DOHH2 (cell line): ENCODE results near the gene TEAD4.

Source experiments
- H3F3A ChIP-seq: fragments of 200-600 bp; sonication (generic), shearing (Covaris generic); 2 replicates; pipeline ENCODE4 v1.6.0; 2016; ENCODE audit warnings: antibody characterized with exemption, mild to moderate bottlenecking; ENCODE audit not compliant: control insufficient read depth, insufficient read depth
- H3K27ac ChIP-seq: fragments of 200-600 bp; sonication (generic); 2 replicates; pipeline ENCODE4 v1.5.1; 2014; ENCODE audit warnings: low read depth, mild to moderate bottlenecking, low read length, moderate library complexity
- H3K27me3 ChIP-seq: fragments of 200-600 bp; sonication (generic); 2 replicates; pipeline ENCODE4 v1.6.1; 2014; ENCODE audit warnings: mild to moderate bottlenecking, low read length, mixed read lengths; ENCODE audit not compliant: control insufficient read depth
- H3K36me3 ChIP-seq: fragments of 200-600 bp; sonication (generic); 2 replicates; pipeline ENCODE4 v1.6.1; 2014; ENCODE audit warnings: mild to moderate bottlenecking, low read length, moderate library complexity, mixed read lengths; ENCODE audit not compliant: control insufficient read depth
- H3K4me1 ChIP-seq: fragments of 200-600 bp; sonication (generic); 2 replicates; pipeline ENCODE4 v1.6.1; 2014; ENCODE audit warnings: mild to moderate bottlenecking, low read length, mixed read lengths; ENCODE audit not compliant: control insufficient read depth
- H3K4me2 ChIP-seq: fragments of 200-600 bp; sonication (generic); 2 replicates; pipeline ENCODE4 v1.6.0; 2014; ENCODE audit warnings: mild to moderate bottlenecking, low read length, moderate library complexity
- H3K4me3 ChIP-seq: fragments of 200-600 bp; sonication (generic); 2 replicates; pipeline ENCODE4 v1.5.1; 2014; ENCODE audit warnings: mild to moderate bottlenecking, low read length, mixed read lengths
- H3K79me2 ChIP-seq: fragments of 200-600 bp; sonication (generic); 2 replicates; pipeline ENCODE4 v1.6.1; 2014; ENCODE audit warnings: mild to moderate bottlenecking, low read length, mixed read lengths; ENCODE audit not compliant: control insufficient read depth
- H3K9me2 ChIP-seq: fragments of 200-600 bp; sonication (generic); replicated peaks from 2 replicates; pipeline ENCODE4 v1.6.1; 2014; ENCODE audit warnings: mild to moderate bottlenecking, low read length, mixed read lengths; ENCODE audit not compliant: control insufficient read depth
- H3K9me3 ChIP-seq: fragments of 200-600 bp; sonication (generic); 2 replicates; pipeline ENCODE4 v1.6.1; 2014; ENCODE audit warnings: antibody characterized with exemption, low read length, mixed read lengths; ENCODE audit not compliant: control insufficient read depth, insufficient read depth
- H4K20me1 ChIP-seq: fragments of 200-600 bp; sonication (generic); 2 replicates; pipeline ENCODE4 v1.6.0; 2014; ENCODE audit warnings: low read depth, mild to moderate bottlenecking, antibody characterized with exemption, low read length, moderate library complexity; ENCODE audit not compliant: control insufficient read depth, insufficient read depth
- EZH2phosphoT487 ChIP-seq: fragments of 200-600 bp; sonication (generic); IDR thresholded peaks from 2 replicates; pipeline ENCODE4 v1.6.1; 2017; ENCODE audit warnings: borderline replicate concordance, mild to moderate bottlenecking, antibody characterized with exemption, low read length, moderate library complexity, mixed read lengths
- TF ChIP-seq, protein P1 (sequence below): fragments of 200-600 bp; sonication (generic); IDR thresholded peaks from one replicate; pipeline ENCODE4 v1.5.1; 2014; ENCODE audit warnings: antibody characterized with exemption, mild to moderate bottlenecking, low read depth, low read length; ENCODE audit not compliant: poor library complexity, severe bottlenecking

Gene TEAD4

GRCh38 chr12:3043406-3043805 lies 84.2 kb downstream of the TEAD4 start:
- H3K27me3 ChIP-seq = peaks cover 2% of the 10 kb centered on the region
- H3K9me2 ChIP-seq = no peaks in the 10 kb centered on the region
- H3K9me3 ChIP-seq = no peaks in the 10 kb centered on the region
- no peaks in the 10 kb centered on the region for H3F3A ChIP-seq
- H3K79me2 ChIP-seq = no peaks in the 10 kb centered on the region
- TF ChIP-seq, protein P1, sequence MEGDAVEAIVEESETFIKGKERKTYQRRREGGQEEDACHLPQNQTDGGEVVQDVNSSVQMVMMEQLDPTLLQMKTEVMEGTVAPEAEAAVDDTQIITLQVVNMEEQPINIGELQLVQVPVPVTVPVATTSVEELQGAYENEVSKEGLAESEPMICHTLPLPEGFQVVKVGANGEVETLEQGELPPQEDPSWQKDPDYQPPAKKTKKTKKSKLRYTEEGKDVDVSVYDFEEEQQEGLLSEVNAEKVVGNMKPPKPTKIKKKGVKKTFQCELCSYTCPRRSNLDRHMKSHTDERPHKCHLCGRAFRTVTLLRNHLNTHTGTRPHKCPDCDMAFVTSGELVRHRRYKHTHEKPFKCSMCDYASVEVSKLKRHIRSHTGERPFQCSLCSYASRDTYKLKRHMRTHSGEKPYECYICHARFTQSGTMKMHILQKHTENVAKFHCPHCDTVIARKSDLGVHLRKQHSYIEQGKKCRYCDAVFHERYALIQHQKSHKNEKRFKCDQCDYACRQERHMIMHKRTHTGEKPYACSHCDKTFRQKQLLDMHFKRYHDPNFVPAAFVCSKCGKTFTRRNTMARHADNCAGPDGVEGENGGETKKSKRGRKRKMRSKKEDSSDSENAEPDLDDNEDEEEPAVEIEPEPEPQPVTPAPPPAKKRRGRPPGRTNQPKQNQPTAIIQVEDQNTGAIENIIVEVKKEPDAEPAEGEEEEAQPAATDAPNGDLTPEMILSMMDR = no peak
- TF ChIP-seq EZH2phosphoT487 = no peak
- no peak overlapping the region for H3K27ac ChIP-seq
- H4K20me1 ChIP-seq = no peaks in the 10 kb centered on the region
- no peak overlapping the region for H3K4me2 ChIP-seq
- no peak overlapping the region for H3K4me3 ChIP-seq
- H3K36me3 ChIP-seq = no peaks in the 10 kb centered on the region; the same call in 1 of the 2 replicates
- H3K4me1 ChIP-seq = peaks cover 16% of the 10 kb centered on the region

GRCh38 chr12:3044141-3044630 lies 85.0 kb downstream of the TEAD4 start:
- Histone ChIP-seq H3K4me2 (no peak overlapping the region), H4K20me1 (no peaks in the 10 kb centered on the region), H3F3A (no peaks in the 10 kb centered on the region), H3K79me2 (no peaks in the 10 kb centered on the region), H3K36me3 (no peaks in the 10 kb centered on the region; the same call in 1 of the 2 replicates), H3K27me3 (peaks cover 10% of the 10 kb centered on the region), H3K9me3 (no peaks in the 10 kb centered on the region), H3K4me3 (no peak overlapping the region), H3K9me2 (no peaks in the 10 kb centered on the region), H3K27ac (no peak overlapping the region), H3K4me1 (peaks cover 16% of the 10 kb centered on the region)
- TF ChIP-seq, protein P1 = no peak

GRCh38 chr12:3045494-3045893 lies 86.3 kb downstream of the TEAD4 start:
- H3K79me2 ChIP-seq = no peaks in the 10 kb centered on the region

More at GRCh38 chr12:3045494-3045893, 86.3 kb downstream of the TEAD4 start:
- peaks cover 26% of the 10 kb centered on the region for H3K4me1 ChIP-seq
- TF ChIP-seq, protein P1 = no peak
- TF ChIP-seq EZH2phosphoT487 = no peak
- no peaks in the 10 kb centered on the region for H3K9me3 ChIP-seq
- H3K4me3 ChIP-seq = no peak overlapping the region
- H4K20me1 ChIP-seq = 0 out of 2 replicates have a peak, but pooled peaks cover 2% of the 10 kb centered on the region
- no peak overlapping the region for H3K4me2 ChIP-seq
- no peak overlapping the region for H3K27ac ChIP-seq
- H3K36me3 ChIP-seq = no peaks in the 10 kb centered on the region; the same call in 1 of the 2 replicates
- peaks cover 21% of the 10 kb centered on the region for H3K27me3 ChIP-seq
- no peaks in the 10 kb centered on the region for H3K9me2 ChIP-seq
- H3F3A ChIP-seq = 0 out of 2 replicates have a peak, but pooled peaks cover 3% of the 10 kb centered on the region
